Kidney epithelial cell (primary cell): ENCODE data around the gene DEFB129. TPM values are rescaled to one million over a fixed set of nuclear protein-coding genes. Genes with fewer than 3 reads are reported as not detected.

Experiments used
- DNase-seq: peaks from one replicate; pipeline ENCODE4 v3.0.0-alpha.2; 2010; ENCODE audit warnings: low read depth
- H3K27me3 ChIP-seq: 2 replicates; pipeline ENCODE4 v1.6.0; 2011; ENCODE audit warnings: low read length; ENCODE audit not compliant: control insufficient read depth, insufficient read depth
- H3K36me3 ChIP-seq: 2 replicates; pipeline ENCODE4 v1.5.1; 2011; ENCODE audit warnings: low read length; ENCODE audit not compliant: control insufficient read depth, insufficient read depth
- H3K4me3 ChIP-seq: 2 replicates; pipeline ENCODE4 v1.5.1; 2011; ENCODE audit warnings: low read depth, mild to moderate bottlenecking, control low read depth, low read length
- total RNA-seq: library from RNA; depleted of rRNA; stranded (reverse); fragments of >200 nt; gene quantifications from 2 replicates; pipeline ENCODE4 v1.2.3, GENCODE V29; 2015
- TF ChIP-seq, protein P1 (sequence below): IDR thresholded peaks from 2 replicates; pipeline ENCODE4 v1.5.1; 2011; ENCODE audit warnings: mild to moderate bottlenecking, moderate library complexity, low read length, control low read depth, inconsistent platforms; ENCODE audit not compliant: insufficient read depth, poor library complexity, severe bottlenecking

DEFB129 gene
- total RNA-seq, 1 donor from 2014 or later: not detected

- DNase-seq: peak; percentile 14
- TF ChIP-seq, protein P1, sequence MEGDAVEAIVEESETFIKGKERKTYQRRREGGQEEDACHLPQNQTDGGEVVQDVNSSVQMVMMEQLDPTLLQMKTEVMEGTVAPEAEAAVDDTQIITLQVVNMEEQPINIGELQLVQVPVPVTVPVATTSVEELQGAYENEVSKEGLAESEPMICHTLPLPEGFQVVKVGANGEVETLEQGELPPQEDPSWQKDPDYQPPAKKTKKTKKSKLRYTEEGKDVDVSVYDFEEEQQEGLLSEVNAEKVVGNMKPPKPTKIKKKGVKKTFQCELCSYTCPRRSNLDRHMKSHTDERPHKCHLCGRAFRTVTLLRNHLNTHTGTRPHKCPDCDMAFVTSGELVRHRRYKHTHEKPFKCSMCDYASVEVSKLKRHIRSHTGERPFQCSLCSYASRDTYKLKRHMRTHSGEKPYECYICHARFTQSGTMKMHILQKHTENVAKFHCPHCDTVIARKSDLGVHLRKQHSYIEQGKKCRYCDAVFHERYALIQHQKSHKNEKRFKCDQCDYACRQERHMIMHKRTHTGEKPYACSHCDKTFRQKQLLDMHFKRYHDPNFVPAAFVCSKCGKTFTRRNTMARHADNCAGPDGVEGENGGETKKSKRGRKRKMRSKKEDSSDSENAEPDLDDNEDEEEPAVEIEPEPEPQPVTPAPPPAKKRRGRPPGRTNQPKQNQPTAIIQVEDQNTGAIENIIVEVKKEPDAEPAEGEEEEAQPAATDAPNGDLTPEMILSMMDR: peak; percentile 60
- H3K27me3 ChIP-seq: peaks cover 2% of the 10 kb centered on the region
These were observed 18.0 kb upstream of the DEFB129 start for GRCh38 chr20:208942-209566.

DNA sequence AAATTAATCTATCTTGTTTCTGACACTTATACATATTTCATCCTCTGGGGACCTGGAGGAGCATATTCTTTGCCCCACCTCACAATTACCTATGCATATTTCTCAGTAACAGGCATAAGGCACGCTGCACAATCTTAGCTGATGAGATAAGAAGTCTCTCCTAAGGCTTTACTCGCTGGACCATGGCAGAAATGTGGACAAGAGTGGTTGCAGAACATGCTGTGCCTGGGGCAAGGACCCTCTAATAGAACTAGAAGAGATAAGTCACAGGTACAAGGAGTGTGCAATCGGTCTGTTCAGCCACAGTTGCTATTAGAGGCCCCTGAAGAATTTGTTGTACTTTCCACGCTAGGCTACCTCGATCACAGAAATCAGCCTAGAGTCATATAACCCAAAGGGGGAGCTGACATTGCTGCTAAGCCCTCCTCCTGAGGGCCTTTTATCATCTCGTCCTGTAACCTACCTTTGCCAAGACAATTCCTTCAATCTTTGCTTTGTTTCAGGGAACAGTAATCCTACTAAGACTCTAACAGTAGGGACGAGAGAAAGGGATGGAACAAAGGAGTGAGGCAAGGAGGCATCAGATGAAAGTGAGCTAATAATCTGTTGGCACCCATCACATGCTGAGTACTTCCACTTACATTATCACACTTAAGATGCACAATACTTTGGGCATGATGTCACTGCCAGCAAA, 16.1 kb upstream of the DEFB129 start:
- H3K36me3 ChIP-seq: no peaks in the 10 kb centered on the region
- H3K27me3 ChIP-seq: peaks cover 2% of the 10 kb centered on the region
- DNase-seq: no peak
- TF ChIP-seq, protein P1: no peak
- no peak overlapping the region for H3K4me3 ChIP-seq

More at GRCh38 chr20:208942-209566, 18.0 kb upstream of the DEFB129 start:
- Histone ChIP-seq H3K4me3 (no peak overlapping the region), H3K36me3 (no peaks in the 10 kb centered on the region)

GRCh38 chr20:214383-214782, 12.7 kb upstream of the DEFB129 start:
- TF ChIP-seq, protein P1: no peak
- H3K27me3 ChIP-seq: peaks cover 4% of the 10 kb centered on the region
- H3K4me3 ChIP-seq: no peak overlapping the region
- no peak for DNase-seq
- H3K36me3 ChIP-seq: no peaks in the 10 kb centered on the region

DNA sequence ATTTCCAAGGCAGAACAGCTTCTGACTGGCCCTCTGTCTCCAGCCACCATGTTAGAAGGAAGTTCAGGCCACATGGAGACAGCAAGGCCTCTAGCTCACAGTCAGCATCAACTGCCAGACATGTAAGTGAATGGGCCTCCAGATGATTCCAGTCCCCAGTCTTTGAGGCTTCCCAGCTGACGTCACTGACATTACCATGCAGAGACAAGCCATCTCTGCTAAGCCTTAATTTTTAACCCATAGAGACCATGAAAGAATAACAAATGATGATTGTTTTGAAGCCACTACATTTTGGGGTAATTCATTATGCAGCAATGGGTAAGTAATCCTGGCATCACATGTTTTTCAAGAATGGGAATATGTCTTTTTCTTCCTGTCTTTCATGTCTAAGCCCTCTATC, 11.3 kb upstream of the DEFB129 start:
- TF ChIP-seq, protein P1: no peak
- no peak for DNase-seq
- no peak overlapping the region for H3K4me3 ChIP-seq
- peaks cover 4% of the 10 kb centered on the region for H3K27me3 ChIP-seq
- no peaks in the 10 kb centered on the region for H3K36me3 ChIP-seq

DNA sequence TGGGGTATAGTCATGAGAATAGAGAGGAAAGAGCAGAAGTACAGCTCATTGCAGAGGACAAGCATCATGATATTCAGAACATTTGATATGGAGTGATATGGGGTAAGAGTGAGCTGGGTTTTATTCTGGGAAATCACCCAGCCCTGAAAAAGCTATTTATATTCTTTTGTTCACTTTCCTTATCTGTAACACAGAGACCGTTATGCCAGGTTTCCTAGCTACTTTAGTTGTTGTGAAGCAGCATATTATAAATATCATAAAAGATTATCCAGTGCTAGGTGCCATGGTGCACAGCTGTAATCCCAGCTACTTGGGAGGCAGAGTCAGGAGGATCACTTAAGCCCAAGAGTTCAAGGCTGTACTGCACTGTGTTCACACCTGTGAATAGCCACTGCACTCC, 9.8 kb upstream of the DEFB129 start:
- DNase-seq: no peak
- no peak overlapping the region for H3K4me3 ChIP-seq
- H3K36me3 ChIP-seq: no peaks in the 10 kb centered on the region
- TF ChIP-seq, protein P1: no peak
- peaks cover 2% of the 10 kb centered on the region for H3K27me3 ChIP-seq
